GM18505 (cell line): ENCODE results near the gene RIMS4.

Experiments used
- ATAC-seq: cut with Tn5 transposase; IDR thresholded peaks from one replicate; pipeline ENCODE4 v1.9.1; 2021; ENCODE audit not compliant: unreplicated experiment
- POLR2A ChIP-seq: IDR thresholded peaks from 4 replicates; pipeline ENCODE4 v1.6.1; 2011; ENCODE audit warnings: borderline replicate concordance; ENCODE audit not compliant: insufficient read depth, insufficient read length; ENCODE audit errors: extremely low read depth

The RIMS4 gene

GRCh38 chr20:44716309-44717106 lies 93.8 kb downstream of the RIMS4 start:
- TF ChIP-seq POLR2A: no peak
- no peak for ATAC-seq

DNA sequence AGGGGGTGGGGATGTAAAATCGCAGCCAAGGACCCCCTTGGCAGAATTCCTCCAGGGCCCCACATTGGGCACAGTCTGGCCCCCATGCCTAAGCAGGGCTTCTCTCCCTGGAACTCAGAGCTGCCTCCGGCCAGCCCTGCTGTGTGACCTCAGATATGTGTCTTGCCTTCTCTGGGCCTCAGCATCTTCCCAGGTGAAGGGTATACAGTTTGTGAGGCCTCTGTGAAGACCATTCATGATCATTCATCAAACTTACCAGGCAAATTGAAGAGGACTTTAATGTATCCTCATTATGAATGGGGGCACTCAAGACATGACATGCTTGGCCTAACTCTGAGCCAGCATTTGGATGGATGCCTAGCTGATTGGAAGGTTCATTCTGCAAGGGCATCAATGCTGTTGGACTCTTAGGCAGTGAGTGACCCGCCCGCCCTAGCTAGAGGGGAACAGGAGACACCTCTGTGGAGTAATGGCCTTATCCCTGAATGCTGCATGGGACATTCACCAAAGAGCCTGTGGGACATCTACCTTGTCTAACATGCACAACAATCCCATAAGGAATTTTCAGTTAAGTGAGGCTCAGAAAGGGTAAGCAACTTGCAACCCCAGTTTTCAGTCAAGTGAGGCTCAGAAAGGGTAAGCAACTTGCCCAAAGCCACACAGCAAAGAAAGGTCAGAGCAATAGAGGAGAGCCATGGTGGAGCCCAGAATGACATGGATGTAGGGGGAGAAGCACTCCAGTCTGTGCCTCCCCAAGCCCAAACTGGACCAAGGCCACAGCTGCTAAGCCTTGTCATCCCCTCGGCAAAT lies 94.6 kb downstream of the RIMS4 start:
- no peak for TF ChIP-seq POLR2A
- ATAC-seq: no peak

GRCh38 chr20:44714701-44715498 lies 95.4 kb downstream of the RIMS4 start, which contains the start of gene CCN5:
TSS of gene CCN5 (plus strand) at chr20:44715369. CDS start at chr20:44715391, 22 bp downstream.
- no peak for TF ChIP-seq POLR2A
- no peak for ATAC-seq

DNA sequence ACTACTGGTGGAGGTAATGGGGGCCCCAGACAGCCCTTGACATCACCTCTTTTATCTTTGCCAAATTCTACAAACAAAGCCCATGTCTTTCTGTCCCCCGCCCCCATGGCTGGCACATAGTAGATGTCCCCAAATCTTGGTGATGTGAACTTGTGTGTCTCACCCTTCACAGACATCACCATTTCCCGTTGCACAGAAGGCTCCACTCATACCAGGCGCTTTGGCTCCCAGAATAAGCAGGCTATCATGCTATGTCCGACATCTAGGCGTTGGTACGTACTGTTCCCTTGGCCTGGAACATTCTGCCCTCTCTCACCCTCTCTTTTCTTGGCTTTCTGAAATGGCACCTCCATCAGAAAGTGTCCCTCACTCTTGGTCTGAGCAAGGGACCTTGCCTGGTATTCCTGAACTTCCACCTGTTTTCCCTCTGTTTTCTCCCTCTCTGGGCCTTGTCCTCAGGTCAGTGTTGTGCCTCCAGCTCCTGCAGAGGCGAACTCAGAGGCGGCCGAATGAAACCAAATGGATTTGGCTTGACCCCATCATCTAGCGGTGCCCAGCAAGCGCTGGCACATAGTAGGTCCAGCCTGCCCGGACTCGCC lies 96.1 kb downstream of the RIMS4 start:
- ATAC-seq: no peak
- TF ChIP-seq POLR2A: no peak

DNA sequence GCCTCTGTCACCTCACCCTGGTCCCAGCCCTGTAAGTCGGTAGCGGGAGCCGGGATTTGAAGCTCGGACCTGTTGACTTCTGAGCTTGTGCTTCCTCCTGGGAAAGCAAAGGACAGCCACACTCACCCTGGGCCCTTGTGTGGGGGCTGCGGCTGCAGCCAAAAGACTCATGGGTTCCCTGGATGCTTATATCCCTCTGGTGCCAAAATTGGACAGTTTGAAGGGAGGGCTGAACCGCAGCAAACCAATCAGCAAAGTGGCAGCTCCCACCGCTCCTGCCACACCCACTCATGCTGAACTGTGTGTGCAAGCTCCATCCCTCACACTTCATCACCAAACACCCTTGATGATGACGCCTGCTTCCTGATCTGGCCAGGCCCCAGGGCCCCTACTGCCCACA lies 99.1 kb downstream of the RIMS4 start:
- no peak for TF ChIP-seq POLR2A
- ATAC-seq: no peak

GRCh38 chr20:44709797-44710196 lies 100.5 kb downstream of the RIMS4 start:
- no peak for TF ChIP-seq POLR2A

DNA sequence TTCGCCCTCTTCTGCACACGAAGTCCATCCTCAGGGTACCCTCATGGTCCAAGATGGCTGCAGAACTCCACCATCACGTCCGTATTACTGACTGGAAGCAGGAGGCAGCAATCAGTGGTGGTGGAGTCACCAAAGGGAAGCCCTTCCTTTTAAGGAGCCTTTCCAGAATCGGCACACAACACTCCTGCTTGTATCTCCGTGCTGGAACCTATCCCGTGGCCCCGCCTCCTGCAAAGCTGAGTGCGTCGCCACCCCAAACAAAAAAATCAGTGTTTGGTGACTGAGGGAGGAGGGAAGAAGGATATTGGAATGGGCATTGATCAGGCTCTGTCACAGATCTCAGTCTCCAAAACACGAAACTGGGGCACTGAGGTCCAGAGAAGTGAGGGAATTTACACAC lies 101.0 kb downstream of the RIMS4 start:
- no peak for TF ChIP-seq POLR2A
- no peak for ATAC-seq

More at GRCh38 chr20:44709797-44710196, 100.5 kb downstream of the RIMS4 start:
- no peak for ATAC-seq

DNA sequence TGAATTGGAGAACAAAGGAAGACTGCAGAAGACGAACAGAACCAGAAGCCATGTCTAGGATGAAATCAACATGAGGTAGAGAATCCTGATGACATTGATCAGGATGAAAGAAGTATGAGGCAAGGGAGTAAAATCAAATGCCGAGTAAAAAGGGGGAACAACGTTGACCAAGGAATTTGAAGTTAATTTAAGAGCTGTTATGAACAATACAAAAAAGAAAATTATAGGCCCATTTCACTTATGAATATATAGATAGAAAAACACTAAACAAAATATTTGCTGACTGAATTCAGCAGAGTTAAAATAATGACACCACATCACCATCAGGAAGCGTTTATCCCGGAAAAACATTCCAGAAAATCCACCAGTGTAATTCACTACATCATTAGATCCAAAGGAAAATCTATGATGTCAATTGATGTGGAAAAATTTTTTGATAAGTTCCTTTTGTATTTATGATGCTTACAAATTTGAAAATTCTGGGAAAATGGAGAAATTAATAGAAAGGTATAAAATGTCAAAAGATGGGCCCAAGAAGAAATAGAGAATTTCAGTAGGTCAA lies 103.2 kb downstream of the RIMS4 start:
- no peak for ATAC-seq
- no peak for TF ChIP-seq POLR2A

GRCh38 chr20:44706301-44707017 lies 103.9 kb downstream of the RIMS4 start:
- TF ChIP-seq POLR2A: no peak
- no peak for ATAC-seq

- TF ChIP-seq POLR2A: no peak
- ATAC-seq: no peak
Observed at GRCh38 chr20:44705364-44706094, 104.8 kb downstream of the RIMS4 start.

- no peak for TF ChIP-seq POLR2A
- no peak for ATAC-seq
Observed at GRCh38 chr20:44704551-44704971, 105.8 kb downstream of the RIMS4 start.
